HG02884 (cell line): ENCODE results near the gene DPH6.
"Not testable (repeated sequence)": the region's sequence is repeated elsewhere in the genome, so short reads cannot be mapped to it uniquely, and the experiment has no call there.

Source experiments
- ATAC-seq: cut with Tn5 transposase; IDR thresholded peaks from one replicate; pipeline ENCODE4 v1.9.1; 2021; ENCODE audit warnings: mild to moderate bottlenecking, moderate library complexity; ENCODE audit not compliant: unreplicated experiment

Gene DPH6, protein sequence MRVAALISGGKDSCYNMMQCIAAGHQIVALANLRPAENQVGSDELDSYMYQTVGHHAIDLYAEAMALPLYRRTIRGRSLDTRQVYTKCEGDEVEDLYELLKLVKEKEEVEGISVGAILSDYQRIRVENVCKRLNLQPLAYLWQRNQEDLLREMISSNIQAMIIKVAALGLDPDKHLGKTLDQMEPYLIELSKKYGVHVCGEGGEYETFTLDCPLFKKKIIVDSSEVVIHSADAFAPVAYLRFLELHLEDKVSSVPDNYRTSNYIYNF

DNA sequence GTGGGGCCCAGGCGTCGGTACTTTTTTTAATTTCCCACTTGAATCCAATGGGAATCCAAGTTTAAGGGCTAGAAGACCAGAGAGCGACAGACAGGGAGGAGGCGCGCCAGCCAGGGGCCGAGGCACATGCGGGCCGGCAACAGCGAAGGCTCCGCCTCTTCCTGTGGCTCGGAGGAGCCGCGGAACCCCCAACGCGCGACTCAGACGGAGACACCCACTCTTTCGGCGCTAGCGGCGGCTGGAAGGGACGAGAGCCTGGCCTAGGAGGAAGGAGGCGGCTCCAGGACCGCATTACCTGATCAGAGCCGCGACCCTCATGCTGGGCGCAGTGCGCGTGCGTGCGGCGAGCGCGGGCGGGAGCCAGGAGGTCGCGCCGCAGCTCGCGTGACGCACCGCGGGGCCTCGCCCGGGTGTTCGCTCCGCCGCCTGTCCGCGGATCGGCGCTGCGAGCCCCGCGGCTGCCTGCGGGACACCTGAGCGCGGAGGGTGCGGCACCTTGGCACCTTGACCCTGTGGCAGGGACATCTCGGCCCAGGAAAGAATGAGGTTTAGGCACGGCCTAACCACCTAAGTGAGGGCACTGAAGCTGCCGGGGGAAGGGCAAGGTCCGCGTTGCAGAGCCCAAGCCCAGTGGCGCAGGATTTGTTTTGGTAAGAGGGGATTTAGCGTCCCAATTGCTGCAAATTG, at the start of gene DPH6:
TSS of gene DPH6 (minus strand) at position 342 of the 687 bp plus-strand sequence. CDS start at position 318, 24 bp downstream.
- ATAC-seq, result peak; percentile 83

GRCh38 chr15:35595656-35596055, 49.7 kb upstream of the DPH6 start:
- ATAC-seq, result no peak

DNA sequence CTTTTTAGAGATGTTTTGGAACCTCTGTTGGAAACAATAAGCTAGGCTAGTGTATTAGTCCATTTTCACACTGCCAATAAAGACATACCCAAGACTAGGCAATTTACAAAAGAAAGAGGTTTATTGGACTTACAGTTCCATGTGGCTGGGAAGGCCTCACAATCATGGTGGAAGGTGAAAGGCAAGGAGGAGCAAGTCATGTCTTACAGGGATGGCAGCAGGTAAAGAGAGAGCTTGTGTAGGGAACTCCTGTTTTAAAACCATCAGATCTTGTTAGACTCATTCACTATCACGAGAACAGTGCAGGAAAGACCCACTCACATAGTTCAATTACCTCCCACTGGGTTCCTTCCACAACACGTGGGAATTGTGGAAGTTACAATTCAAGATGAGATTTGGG, 46.0 kb upstream of the DPH6 start:
- not testable (repeated sequence) for ATAC-seq

DNA sequence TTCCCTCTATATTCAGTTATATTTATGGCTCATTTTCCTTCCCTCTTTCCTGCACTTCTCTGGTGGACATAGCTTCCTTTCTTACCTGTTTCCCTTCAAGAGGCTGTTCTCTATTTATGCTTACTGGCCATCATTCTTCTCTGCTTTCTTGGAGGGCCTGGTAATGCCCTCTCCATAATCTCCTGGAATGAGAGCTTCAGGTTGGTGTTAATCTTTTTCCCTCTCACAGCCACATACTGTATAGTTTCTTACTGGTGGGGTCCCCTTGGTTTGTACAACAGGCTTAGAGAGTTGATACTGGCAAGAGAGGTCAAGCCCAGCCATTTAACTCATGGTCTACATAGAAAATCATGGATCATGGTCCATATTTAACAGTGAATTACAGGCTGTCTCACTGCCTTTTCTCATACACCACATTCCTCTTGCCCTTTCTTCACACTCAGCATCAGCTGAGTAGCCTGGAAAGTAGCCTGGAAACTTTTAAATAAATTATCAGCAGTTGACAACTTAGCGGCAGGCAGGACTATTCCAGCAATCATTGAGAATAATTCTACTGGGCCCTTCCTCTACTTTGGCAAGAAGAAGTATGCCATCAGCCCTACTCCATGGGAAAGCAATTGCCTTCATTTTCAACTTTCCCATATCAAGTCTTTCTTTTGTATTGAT, 38.0 kb upstream of the DPH6 start:
- no peak for ATAC-seq

GRCh38 chr15:35580606-35581005, 34.6 kb upstream of the DPH6 start:
- ATAC-seq, result no peak

DNA sequence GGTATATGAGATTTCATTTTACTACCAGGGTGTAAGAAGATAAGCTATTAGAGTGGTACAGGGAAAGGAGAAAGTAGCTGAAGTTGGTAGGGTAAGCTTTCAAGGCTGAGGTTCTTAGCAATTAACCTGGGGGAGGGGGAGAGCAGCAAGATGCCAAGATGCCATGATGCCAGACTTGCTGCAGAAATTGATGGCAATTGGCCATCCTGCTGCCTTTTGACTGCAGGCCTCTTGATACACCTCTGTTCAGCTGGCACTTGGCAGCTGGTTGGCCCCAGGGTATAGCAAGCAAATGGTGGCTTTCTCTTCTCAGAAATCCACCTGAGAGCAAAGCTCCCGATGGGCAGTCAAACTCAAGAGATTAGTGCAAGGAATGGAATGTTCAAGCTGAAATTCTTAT, 21.4 kb upstream of the DPH6 start:
- no peak for ATAC-seq

GRCh38 chr15:35566991-35567390, 21.0 kb upstream of the DPH6 start:
- no peak for ATAC-seq

GRCh38 chr15:35565901-35566300, 19.9 kb upstream of the DPH6 start:
- no peak for ATAC-seq

DNA sequence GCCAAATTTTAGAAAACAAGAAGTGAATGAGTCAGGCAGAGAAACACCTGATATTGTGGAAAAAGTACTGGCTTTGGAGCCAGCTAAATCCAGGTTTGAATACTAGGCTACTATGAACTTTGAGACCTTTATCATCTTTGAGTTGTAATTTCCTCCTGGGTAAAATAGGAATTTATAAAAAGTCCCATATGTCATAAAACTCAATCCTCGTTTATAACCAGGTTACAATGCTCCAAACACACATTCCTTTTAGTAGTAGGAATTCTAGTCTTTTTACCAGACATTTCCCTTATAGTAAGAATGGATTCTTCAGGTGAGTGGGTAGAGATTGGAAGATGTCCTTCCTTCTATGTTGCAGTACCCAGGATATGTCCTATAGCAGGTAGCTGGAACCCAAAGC, 16.7 kb upstream of the DPH6 start:
- ATAC-seq, result no peak

- ATAC-seq, result no peak
Measured at GRCh38 chr15:35561308-35561707, 15.3 kb upstream of the DPH6 start.

DNA sequence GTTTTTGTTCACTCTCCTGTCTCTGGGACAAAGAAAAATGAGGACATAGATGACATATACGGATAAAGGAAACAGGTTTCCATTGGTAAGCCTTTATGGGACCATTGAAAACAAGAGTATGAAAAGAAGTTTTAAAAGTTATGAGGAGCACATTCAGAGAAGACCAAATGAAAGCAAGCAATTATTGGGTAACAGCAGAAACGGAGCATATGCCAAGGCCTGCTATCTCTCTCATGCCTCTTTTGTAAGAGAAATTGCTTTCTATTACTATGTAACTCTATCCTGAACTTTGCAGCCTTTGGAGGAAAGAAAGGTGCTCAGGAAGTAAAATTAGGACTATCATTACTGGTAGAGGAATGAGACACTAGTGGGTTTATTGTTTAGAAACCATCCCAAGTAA, 14.9 kb upstream of the DPH6 start:
- no peak for ATAC-seq

GRCh38 chr15:35560258-35560657, 14.3 kb upstream of the DPH6 start:
- ATAC-seq, result no peak

GRCh38 chr15:35559683-35560082, 13.7 kb upstream of the DPH6 start:
- ATAC-seq, result no peak

DNA sequence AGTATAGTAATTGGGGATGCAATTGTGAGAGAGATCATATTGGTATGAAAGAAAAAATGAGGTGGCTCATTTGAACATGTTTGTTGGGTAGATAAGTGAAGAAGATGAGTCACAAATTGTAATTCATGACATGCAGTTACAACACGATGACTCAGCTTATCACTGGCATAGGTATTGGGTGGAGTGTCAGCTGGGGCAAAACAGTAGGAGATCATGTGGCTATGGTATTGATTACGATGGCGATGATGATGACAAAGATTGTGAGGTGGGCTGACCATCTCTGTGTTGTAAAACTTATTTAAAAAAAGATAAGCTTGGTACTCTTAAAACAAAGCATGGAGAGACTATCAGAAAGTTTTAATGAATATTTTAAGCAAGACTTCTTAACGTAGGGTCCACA, 11.6 kb upstream of the DPH6 start:
- ATAC-seq, result no peak

GRCh38 chr15:35557012-35557411, 11.0 kb upstream of the DPH6 start:
- ATAC-seq, result no peak

GRCh38 chr15:35555244-35555643, 9.3 kb upstream of the DPH6 start:
- ATAC-seq, result no peak

GRCh38 chr15:35550957-35551356, 5.0 kb upstream of the DPH6 start:
- ATAC-seq, result no peak

DNA sequence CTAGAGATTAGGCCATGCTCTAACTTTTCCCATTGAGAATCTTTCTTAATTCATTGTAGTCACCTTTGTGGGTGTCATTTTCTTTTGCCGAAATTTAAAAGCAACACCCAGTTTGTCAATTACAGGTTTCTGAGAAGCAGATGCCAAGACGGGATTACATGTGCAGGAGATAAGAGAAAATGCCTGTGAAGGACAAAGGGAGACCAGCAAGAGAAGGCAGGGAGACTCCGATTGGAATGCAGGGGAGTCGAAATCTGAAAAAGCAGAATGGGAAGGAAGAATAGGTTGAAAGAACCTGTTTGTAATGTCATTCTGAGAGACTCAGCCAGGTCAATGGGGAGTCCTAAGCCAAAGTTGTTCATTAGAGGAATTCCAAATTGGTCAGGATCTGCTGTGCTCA, 3.6 kb upstream of the DPH6 start:
- no peak for ATAC-seq

DNA sequence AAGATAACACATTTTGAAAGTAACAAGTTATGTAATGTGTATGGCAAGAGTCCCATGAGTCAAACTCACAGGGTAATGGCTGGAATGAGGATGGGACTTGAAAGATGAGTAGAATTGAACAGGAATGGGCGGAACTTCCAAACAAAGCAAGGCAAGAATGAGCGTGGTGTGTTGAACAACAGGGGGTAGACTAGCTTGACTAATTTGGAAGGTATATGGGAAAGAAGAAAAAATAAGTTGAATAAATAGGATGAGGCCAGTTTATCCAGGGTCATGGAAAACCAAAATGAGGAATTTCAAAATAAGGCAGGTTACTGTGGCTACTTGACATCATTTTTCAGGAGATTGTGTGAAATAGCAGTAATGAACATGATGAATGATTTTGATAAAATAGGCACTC, 2.5 kb upstream of the DPH6 start:
- ATAC-seq, result no peak

GRCh38 chr15:35547775-35548364, 1.9 kb upstream of the DPH6 start:
- no peak for ATAC-seq

DNA sequence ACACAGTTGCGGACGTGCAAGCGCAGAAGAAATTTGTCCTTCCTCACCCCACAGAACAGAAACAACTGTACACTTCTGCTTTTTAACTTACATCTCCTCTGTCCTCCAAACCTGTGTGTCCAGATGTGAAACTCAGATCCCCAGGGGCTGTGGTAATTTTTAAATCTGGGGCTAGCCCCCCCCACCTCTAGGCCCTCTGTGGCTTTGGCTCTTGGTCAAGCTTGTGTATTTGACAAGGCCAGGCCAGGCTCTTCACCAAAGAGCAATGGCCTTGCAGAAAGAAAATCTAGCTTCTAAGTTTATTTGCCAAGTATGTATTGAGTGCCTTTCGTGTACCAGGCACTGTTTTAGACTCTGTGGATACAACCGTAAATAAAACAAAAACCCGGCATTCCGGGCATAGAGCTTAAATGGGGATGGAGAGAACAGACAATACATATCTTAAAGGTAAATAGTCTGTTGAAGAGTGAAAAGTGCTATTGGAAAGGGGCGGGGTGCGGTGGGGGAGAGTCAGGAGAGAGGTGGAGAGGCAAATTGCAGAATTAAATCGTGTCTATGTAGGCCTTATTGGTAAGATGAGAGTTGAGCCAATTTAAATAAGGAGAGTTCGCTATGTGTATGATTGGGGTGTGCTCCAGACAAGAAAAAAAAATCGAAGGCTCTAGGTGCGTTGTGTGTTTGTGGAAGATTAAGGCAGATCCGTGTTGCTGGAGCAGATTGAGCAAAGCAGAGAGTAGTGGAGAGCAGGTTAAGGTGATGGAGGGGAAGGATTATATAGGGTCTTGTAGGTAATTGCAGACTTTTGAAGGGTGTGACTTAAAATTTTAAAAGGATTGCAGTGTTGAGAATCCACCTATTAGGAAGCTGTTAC, 781 bp upstream of the DPH6 start:
- ATAC-seq, result no peak
